ENCODE measurements around the gene APOA1. TPM values are rescaled to one million over a fixed set of nuclear protein-coding genes. Genes with fewer than 3 reads are reported as not detected.

Gene APOA1
- total RNA-seq, 1 donor from 2014 or later = 3.7 TPM

DNA sequence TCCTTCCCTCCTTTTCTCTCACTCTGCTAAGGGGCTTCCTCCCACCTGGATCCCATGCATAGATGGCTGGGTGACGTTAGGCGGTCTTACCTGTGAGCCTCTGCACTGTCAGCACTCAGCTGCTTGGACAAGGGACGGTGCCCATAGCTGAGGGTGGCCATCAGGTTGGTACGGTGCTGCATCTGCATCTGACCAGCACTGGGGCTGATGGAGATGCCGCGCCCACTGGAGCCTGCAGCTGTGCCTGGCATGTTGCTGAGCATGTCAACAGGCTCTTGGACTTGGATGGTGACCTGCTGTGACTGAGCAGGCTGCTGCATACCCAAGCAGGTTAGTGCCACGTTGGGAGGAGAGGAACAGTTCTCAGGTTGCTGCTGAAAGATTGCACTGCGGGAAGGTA is 21.8 kb upstream of the APOA1 start:
- H3K4me3 ChIP-seq = no peak overlapping the region
- peaks cover 80% of the 10 kb centered on the region for H3K36me3 ChIP-seq
- no peak for ATAC-seq
- TF ChIP-seq, protein P1, sequence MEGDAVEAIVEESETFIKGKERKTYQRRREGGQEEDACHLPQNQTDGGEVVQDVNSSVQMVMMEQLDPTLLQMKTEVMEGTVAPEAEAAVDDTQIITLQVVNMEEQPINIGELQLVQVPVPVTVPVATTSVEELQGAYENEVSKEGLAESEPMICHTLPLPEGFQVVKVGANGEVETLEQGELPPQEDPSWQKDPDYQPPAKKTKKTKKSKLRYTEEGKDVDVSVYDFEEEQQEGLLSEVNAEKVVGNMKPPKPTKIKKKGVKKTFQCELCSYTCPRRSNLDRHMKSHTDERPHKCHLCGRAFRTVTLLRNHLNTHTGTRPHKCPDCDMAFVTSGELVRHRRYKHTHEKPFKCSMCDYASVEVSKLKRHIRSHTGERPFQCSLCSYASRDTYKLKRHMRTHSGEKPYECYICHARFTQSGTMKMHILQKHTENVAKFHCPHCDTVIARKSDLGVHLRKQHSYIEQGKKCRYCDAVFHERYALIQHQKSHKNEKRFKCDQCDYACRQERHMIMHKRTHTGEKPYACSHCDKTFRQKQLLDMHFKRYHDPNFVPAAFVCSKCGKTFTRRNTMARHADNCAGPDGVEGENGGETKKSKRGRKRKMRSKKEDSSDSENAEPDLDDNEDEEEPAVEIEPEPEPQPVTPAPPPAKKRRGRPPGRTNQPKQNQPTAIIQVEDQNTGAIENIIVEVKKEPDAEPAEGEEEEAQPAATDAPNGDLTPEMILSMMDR (IDR thresholded peaks at IDR 0.05) = no peak
- no peak for DNase-seq
- intact Hi-C loops (cut with DNase I) = no loop called here
- no peaks in the 10 kb centered on the region for H3K27me3 ChIP-seq (ENCODE audit: low read depth)
- H3K9me3 ChIP-seq = no peaks in the 10 kb centered on the region
- peaks cover 3% of the 10 kb centered on the region for H3K4me1 ChIP-seq
- no peak overlapping the region for H3K27ac ChIP-seq

DNA sequence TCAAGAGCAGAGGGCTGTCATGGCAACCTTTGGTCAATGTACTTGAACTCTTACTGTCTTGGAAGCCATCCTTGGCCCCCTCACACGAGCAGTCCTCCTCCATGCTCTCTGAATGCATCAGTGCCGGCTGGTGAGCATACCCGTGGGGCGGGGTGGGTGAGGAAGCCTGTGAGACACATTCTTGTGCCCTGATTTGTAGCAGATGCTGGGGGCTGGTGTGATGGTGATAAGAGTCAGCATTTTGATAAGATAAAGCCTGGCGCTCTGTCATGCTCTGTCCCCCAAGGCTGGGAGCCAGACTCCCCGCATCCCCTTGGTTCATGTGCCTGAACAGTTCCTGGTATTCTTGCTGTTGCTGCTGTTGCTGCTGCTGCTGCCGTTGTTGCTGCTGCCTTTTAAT is 20.5 kb upstream of the APOA1 start:
- ATAC-seq (no peak), DNase-seq (no peak)
- Histone ChIP-seq H3K9me3 (no peaks in the 10 kb centered on the region), H3K27me3 (ENCODE audit: low read depth) (no peaks in the 10 kb centered on the region), H3K36me3 (peaks cover 68% of the 10 kb centered on the region), H3K4me3 (no peak overlapping the region), H3K27ac (no peak overlapping the region), H3K4me1 (peaks cover 16% of the 10 kb centered on the region)
- intact Hi-C loops (cut with DNase I) = no loop called here
- TF ChIP-seq, protein P1 (IDR thresholded peaks at IDR 0.05) = no peak

DNA sequence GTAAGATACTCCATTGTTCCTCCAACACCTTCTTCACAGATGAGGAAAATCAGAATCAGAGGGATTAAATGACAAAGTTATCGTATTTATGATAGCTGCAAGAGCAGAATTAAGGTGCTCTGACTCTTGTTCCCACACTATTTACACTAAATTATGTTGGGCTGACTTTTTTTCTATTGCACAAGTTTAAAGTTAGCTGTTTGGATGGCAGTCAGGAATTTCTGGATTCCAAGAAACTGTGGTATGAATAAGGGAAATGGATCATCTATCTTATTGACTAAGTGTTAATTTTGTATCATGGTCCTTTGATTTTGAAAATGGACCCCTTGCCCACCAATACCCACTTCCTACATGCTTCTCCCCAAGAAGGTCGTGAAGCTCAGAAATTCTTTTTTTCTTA is 19.9 kb upstream of the APOA1 start:
- Histone ChIP-seq H3K27me3 (ENCODE audit: low read depth) (no peaks in the 10 kb centered on the region), H3K9me3 (no peaks in the 10 kb centered on the region), H3K36me3 (peaks cover 62% of the 10 kb centered on the region), H3K4me1 (peaks cover 22% of the 10 kb centered on the region), H3K4me3 (no peak overlapping the region), H3K27ac (no peak overlapping the region)
- TF ChIP-seq, protein P1 (IDR thresholded peaks at IDR 0.05) = no peak
- no peak for ATAC-seq
- intact Hi-C loops (cut with DNase I) = no loop called here
- DNase-seq = no peak

DNA sequence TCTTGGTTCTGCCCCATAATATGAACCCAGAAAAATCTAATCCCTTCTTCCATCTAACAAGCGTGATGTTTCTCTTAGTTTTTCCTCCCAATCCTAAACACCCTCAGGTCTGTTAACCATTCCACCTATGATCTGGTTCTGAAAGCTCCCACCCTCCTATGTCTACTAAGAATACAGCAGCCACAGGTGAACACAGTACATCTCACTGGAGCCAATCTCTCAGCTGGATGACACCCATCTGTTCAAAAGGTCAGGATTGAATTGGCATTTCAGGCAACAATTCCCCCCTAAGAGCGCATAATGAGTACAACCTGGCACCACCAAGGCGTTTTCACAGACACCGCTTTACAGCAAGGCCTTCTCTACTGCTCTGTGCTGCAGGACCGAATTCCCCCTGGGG is 19.0 kb upstream of the APOA1 start:
- ATAC-seq (no peak), DNase-seq (no peak)
- H3K36me3 ChIP-seq = peaks cover 53% of the 10 kb centered on the region
- intact Hi-C loops (cut with DNase I) = no loop called here
- TF ChIP-seq, protein P1 (IDR thresholded peaks at IDR 0.05) = no peak
- no peaks in the 10 kb centered on the region for H3K9me3 ChIP-seq
- H3K4me1 ChIP-seq = peaks cover 31% of the 10 kb centered on the region
- no peak overlapping the region for H3K4me3 ChIP-seq
- no peak overlapping the region for H3K27ac ChIP-seq
- H3K27me3 ChIP-seq (ENCODE audit: low read depth) = no peaks in the 10 kb centered on the region

DNA sequence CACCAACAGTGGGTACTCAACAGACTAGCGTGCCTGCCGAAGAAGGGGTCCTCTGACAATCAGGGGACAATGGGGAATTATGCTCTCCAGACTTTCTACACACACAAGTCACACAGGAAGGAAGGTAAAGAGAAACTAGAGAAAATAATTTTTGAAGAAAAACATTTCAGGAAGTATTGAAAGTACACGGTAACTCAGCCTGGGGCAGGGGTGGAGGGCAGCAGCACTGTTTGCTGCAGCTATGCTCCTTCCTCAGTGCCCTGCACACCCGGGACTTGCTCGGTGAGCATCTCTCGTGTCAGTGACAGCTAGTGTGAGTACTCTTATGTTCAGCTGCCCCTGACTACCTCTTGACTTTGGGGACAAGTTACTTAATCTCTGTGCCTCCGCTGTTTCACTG is 18.0 kb upstream of the APOA1 start:
- DNase-seq = no peak
- Histone ChIP-seq H3K27me3 (ENCODE audit: low read depth) (no peaks in the 10 kb centered on the region), H3K4me3 (no peak overlapping the region), H3K27ac (no peak overlapping the region), H3K36me3 (peaks cover 43% of the 10 kb centered on the region), H3K4me1 (peaks cover 35% of the 10 kb centered on the region), H3K9me3 (no peaks in the 10 kb centered on the region)
- intact Hi-C loops (cut with DNase I) = no loop called here
- TF ChIP-seq, protein P1 (IDR thresholded peaks at IDR 0.05) = no peak
- ATAC-seq = no peak
